Calu3 (cell line): Measurements from ENCODE around the gene SSTR3. TPM values are rescaled to one million over a fixed set of nuclear protein-coding genes. Genes with fewer than 3 reads are reported as not detected.
"Not testable (repeated sequence)": the region's sequence is repeated elsewhere in the genome, so short reads cannot be mapped to it uniquely, and the experiment has no call there.

Source experiments
- BruUV-seq: library from RNA; stranded (reverse); fragments of 400-500 nt; replicated peaks from 2 replicates; lab custom pipeline; 2021; lab: Mats Ljungman, UMichigan
- CTCF ChIA-PET: fragments of 300-600 bp; sonication (Branson Sonifier 250); formaldehyde crosslinking; loops from one replicate; lab custom pipeline; 2022; ENCODE audit warnings: antibody characterized with exemption; lab: Charles Lee
- DNase-seq: peaks from one replicate; pipeline ENCODE4 v3.0.0; 2022
- H3K27ac Mint-ChIP-seq: one replicate; pipeline ENCODE4 v1.8.0; 2022; ENCODE audit warnings: mixed read lengths; ENCODE audit not compliant: unreplicated experiment
- H3K27me3 Mint-ChIP-seq: one replicate; pipeline ENCODE4 v1.8.0; 2022; ENCODE audit warnings: mixed read lengths; ENCODE audit not compliant: unreplicated experiment
- H3K36me3 Mint-ChIP-seq: one replicate; pipeline ENCODE4 v1.8.0; 2022; ENCODE audit warnings: mild to moderate bottlenecking, moderate library complexity, mixed read lengths; ENCODE audit not compliant: insufficient read depth, unreplicated experiment
- H3K4me1 Mint-ChIP-seq: one replicate; pipeline ENCODE4 v1.8.0; 2022; ENCODE audit warnings: mild to moderate bottlenecking, low read depth, mixed read lengths; ENCODE audit not compliant: unreplicated experiment
- H3K4me3 Mint-ChIP-seq: one replicate; pipeline ENCODE4 v1.8.0; 2022; ENCODE audit warnings: mild to moderate bottlenecking, low read depth, moderate library complexity, mixed read lengths; ENCODE audit not compliant: unreplicated experiment
- H3K9me3 Mint-ChIP-seq: one replicate; pipeline ENCODE4 v1.8.0; 2022; ENCODE audit warnings: low read depth, mixed read lengths; ENCODE audit not compliant: unreplicated experiment
- CTCF ChIP-seq: fragments of 200-600 bp; IDR thresholded peaks from one replicate; pipeline ENCODE4 v1.8.0; 2022; ENCODE audit warnings: antibody characterized with exemption; ENCODE audit not compliant: unreplicated experiment
- intact Hi-C: fragments of 100-400 bp; cut with micrococcal nuclease; formaldehyde crosslinking; loops from one replicate; pipeline ENCODE4 v1.10.0; 2022; ENCODE audit not compliant: unreplicated experiment
- total RNA-seq: library from RNA; stranded (reverse); gene quantifications from 2 replicates; pipeline ENCODE4 v1.2.3, GENCODE V29; 2022

Gene SSTR3
- total RNA-seq, 1 experiment from 2014 or later, result not detected

GRCh38 chr22:37204045-37204655 lies 8.1 kb downstream of the SSTR3 start:
- TF ChIP-seq CTCF, result no peak
- intact Hi-C loops, result no loop called here
- Mint-ChIP-seq H3K27ac (no peak overlapping the region), H3K4me3 (no peak overlapping the region), H3K27me3 (peaks cover 10% of the 10 kb centered on the region), H3K36me3 (peaks cover 3% of the 10 kb centered on the region), H3K4me1 (no peaks in the 10 kb centered on the region), H3K9me3 (no peaks in the 10 kb centered on the region)
- BruUV-seq, result no TSS peak
- no peak for DNase-seq
- CTCF ChIA-PET, result interaction anchor here (1.2 kb wide), 1 partner anchor 56 kb away, joined by 3 read pairs; no protein-coding TSS in a partner anchor

GRCh38 chr22:37203354-37204044 lies 8.8 kb downstream of the SSTR3 start:
- Mint-ChIP-seq H3K9me3 (no peaks in the 10 kb centered on the region), H3K27ac (no peak overlapping the region), H3K36me3 (peaks cover 9% of the 10 kb centered on the region), H3K4me1 (peaks cover under 1% of the 10 kb centered on the region), H3K27me3 (peaks cover 5% of the 10 kb centered on the region), H3K4me3 (no peak overlapping the region)
- no peak for DNase-seq
- TF ChIP-seq CTCF, result no peak
- CTCF ChIA-PET, result interaction anchor here (1.2 kb wide), 1 partner anchor 57 kb away, joined by 3 read pairs; no protein-coding TSS in a partner anchor
- BruUV-seq, result no TSS peak
- intact Hi-C loops, result no loop called here

GRCh38 chr22:37202716-37203115 lies 9.6 kb downstream of the SSTR3 start:
- no TSS peak for BruUV-seq
- CTCF ChIA-PET, result no interaction called here
- H3K27ac Mint-ChIP-seq, result no peak overlapping the region
- no peaks in the 10 kb centered on the region for H3K27me3 Mint-ChIP-seq
- H3K4me3 Mint-ChIP-seq, result no peak overlapping the region
- TF ChIP-seq CTCF, result no peak
- H3K4me1 Mint-ChIP-seq, result peaks cover 8% of the 10 kb centered on the region
- intact Hi-C loops, result no loop called here
- no peaks in the 10 kb centered on the region for H3K9me3 Mint-ChIP-seq
- DNase-seq, result no peak
- H3K36me3 Mint-ChIP-seq, result peaks cover 17% of the 10 kb centered on the region

- H3K9me3 Mint-ChIP-seq, result no peaks in the 10 kb centered on the region
- no TSS peak for BruUV-seq
- intact Hi-C loops, result no loop called here
- no peak for TF ChIP-seq CTCF
- H3K27me3 Mint-ChIP-seq, result no peaks in the 10 kb centered on the region
- CTCF ChIA-PET, result no interaction called here
- H3K36me3 Mint-ChIP-seq, result peaks cover 21% of the 10 kb centered on the region
- no peak overlapping the region for H3K27ac Mint-ChIP-seq
- no peak for DNase-seq
- peaks cover 15% of the 10 kb centered on the region for H3K4me1 Mint-ChIP-seq
- H3K4me3 Mint-ChIP-seq, result no peak overlapping the region
Observed at GRCh38 chr22:37202001-37202555, 10.2 kb downstream of the SSTR3 start.

GRCh38 chr22:37201443-37201820 lies 10.8 kb downstream of the SSTR3 start:
- intact Hi-C loops, H3K4me3 Mint-ChIP-seq, DNase-seq, CTCF ChIA-PET, H3K9me3 Mint-ChIP-seq, H3K27me3 Mint-ChIP-seq, BruUV-seq, H3K27ac Mint-ChIP-seq: not testable (repeated sequence)
- Mint-ChIP-seq H3K36me3 (peaks cover 21% of the 10 kb centered on the region), H3K4me1 (peaks cover 21% of the 10 kb centered on the region)
